ENCODE measurements around the gene APOA4. TPM values are rescaled to one million over a fixed set of nuclear protein-coding genes. Genes with fewer than 3 reads are reported as not detected.

APOA4 gene
- total and polyA plus RNA-seq, 2 of the 13 experiments (the other 11 are each of a cell fraction or from before 2014, with no cell fraction given): 3.8 to 7.2 TPM

DNA sequence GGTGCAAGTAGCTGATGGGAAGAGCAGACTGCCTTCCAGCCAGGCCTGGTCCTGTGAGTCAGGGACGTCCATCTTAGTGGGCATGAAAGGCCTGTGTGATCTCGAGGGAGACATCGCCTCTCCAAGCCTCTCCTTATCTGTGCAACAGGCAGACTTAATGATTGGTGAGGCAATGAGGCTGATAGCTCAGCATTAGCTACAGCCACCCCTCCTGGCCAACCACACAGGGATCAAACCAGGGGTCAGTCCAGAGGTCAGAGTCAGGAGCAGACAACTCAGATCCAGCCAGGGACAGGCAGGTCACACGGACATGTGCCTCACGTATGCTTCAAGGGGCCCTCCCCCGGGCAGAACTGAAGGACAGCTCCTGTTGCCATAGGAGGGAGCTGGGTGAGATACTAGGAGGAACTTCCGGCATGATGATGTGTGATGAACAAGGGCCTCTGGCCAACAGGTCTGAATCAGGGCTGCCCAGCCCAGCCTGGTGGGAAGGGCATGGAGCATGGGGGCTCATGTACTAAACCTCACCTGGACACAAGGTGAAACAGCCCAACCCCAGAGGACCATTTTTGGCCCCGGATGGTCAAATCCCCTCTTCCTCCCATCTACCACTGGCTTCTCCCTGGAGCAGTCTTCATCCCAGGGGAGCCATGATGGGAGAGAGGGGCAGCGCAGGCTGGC is 3.8 kb upstream of the APOA4 start (continued):
- TF ChIP-seq, protein P1, sequence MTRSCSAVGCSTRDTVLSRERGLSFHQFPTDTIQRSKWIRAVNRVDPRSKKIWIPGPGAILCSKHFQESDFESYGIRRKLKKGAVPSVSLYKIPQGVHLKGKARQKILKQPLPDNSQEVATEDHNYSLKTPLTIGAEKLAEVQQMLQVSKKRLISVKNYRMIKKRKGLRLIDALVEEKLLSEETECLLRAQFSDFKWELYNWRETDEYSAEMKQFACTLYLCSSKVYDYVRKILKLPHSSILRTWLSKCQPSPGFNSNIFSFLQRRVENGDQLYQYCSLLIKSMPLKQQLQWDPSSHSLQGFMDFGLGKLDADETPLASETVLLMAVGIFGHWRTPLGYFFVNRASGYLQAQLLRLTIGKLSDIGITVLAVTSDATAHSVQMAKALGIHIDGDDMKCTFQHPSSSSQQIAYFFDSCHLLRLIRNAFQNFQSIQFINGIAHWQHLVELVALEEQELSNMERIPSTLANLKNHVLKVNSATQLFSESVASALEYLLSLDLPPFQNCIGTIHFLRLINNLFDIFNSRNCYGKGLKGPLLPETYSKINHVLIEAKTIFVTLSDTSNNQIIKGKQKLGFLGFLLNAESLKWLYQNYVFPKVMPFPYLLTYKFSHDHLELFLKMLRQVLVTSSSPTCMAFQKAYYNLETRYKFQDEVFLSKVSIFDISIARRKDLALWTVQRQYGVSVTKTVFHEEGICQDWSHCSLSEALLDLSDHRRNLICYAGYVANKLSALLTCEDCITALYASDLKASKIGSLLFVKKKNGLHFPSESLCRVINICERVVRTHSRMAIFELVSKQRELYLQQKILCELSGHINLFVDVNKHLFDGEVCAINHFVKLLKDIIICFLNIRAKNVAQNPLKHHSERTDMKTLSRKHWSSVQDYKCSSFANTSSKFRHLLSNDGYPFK (CRISPR knock-in tag; IDR thresholded peaks at IDR 0.05; ENCODE audit: borderline replicate concordance): peak; percentile 72; the same call in 1 of the 2 replicates
- TF ChIP-seq HMG20A (CRISPR knock-in tag; IDR thresholded peaks at IDR 0.05; ENCODE audit: borderline replicate concordance) (peak; percentile 68; the same call in 1 of the 2 replicates), MYPOP (CRISPR knock-in tag; IDR thresholded peaks at IDR 0.05) (peak; percentile 50; the same call in 1 of the 2 replicates), NCOA5 (CRISPR knock-in tag; IDR thresholded peaks at IDR 0.05) (no peak), ZSCAN5A (CRISPR knock-in tag; IDR thresholded peaks at IDR 0.05; ENCODE audit: borderline replicate concordance) (0 out of 2 replicates have a peak, but pooled peaks have one; percentile 4), CEBPZ (IDR thresholded peaks at IDR 0.05; ENCODE audit: low read length) (no peak), PHF5A (CRISPR knock-in tag; IDR thresholded peaks at IDR 0.05; ENCODE audit: low read depth, unreplicated experiment) (no peak), ZBTB3 (CRISPR knock-in tag; IDR thresholded peaks at IDR 0.05; ENCODE audit: borderline replicate concordance, low read depth) (no peak; the same call in 1 of the 2 replicates), ELK4 (CRISPR knock-in tag; IDR thresholded peaks at IDR 0.05; ENCODE audit: borderline replicate concordance) (no peak), CHD2 (IDR thresholded peaks at IDR 0.05; ENCODE audit: low read depth, low read length) (no peak), MEF2D (CRISPR knock-in tag; IDR thresholded peaks at IDR 0.05) (peak; percentile 96)
- TF ChIP-seq, protein P2, sequence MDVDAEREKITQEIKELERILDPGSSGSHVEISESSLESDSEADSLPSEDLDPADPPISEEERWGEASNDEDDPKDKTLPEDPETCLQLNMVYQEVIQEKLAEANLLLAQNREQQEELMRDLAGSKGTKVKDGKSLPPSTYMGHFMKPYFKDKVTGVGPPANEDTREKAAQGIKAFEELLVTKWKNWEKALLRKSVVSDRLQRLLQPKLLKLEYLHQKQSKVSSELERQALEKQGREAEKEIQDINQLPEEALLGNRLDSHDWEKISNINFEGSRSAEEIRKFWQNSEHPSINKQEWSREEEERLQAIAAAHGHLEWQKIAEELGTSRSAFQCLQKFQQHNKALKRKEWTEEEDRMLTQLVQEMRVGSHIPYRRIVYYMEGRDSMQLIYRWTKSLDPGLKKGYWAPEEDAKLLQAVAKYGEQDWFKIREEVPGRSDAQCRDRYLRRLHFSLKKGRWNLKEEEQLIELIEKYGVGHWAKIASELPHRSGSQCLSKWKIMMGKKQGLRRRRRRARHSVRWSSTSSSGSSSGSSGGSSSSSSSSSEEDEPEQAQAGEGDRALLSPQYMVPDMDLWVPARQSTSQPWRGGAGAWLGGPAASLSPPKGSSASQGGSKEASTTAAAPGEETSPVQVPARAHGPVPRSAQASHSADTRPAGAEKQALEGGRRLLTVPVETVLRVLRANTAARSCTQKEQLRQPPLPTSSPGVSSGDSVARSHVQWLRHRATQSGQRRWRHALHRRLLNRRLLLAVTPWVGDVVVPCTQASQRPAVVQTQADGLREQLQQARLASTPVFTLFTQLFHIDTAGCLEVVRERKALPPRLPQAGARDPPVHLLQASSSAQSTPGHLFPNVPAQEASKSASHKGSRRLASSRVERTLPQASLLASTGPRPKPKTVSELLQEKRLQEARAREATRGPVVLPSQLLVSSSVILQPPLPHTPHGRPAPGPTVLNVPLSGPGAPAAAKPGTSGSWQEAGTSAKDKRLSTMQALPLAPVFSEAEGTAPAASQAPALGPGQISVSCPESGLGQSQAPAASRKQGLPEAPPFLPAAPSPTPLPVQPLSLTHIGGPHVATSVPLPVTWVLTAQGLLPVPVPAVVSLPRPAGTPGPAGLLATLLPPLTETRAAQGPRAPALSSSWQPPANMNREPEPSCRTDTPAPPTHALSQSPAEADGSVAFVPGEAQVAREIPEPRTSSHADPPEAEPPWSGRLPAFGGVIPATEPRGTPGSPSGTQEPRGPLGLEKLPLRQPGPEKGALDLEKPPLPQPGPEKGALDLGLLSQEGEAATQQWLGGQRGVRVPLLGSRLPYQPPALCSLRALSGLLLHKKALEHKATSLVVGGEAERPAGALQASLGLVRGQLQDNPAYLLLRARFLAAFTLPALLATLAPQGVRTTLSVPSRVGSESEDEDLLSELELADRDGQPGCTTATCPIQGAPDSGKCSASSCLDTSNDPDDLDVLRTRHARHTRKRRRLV (CRISPR knock-in tag; IDR thresholded peaks at IDR 0.05): peak; percentile 86; the same call in 1 of the 2 replicates

Data from HepG2 (cell line).